Loucy (cell line): ENCODE results near the gene HDGF.

Experiments
- H2AFZ ChIP-seq: fragments of 200-600 bp; sonication (generic); 2 replicates; pipeline ENCODE4 v1.6.0; 2016; ENCODE audit warnings: antibody characterized with exemption, mild to moderate bottlenecking, low read length, moderate library complexity
- H3F3A ChIP-seq: fragments of 200-600 bp; 2 replicates; pipeline ENCODE4 v1.6.0; 2016; ENCODE audit warnings: antibody characterized with exemption, low read depth, mild to moderate bottlenecking
- H3K27me3 ChIP-seq: fragments of 200-600 bp; sonication (generic); 2 replicates; pipeline ENCODE4 v1.6.1; 2014; ENCODE audit warnings: low read length, mild to moderate bottlenecking; ENCODE audit not compliant: insufficient read depth, poor library complexity, severe bottlenecking
- H3K36me3 ChIP-seq: fragments of 200-600 bp; sonication (generic); 2 replicates; pipeline ENCODE4 v1.6.1; 2016; ENCODE audit warnings: low read length; ENCODE audit not compliant: insufficient read depth
- H3K4me1 ChIP-seq: fragments of 200-600 bp; sonication (generic); 2 replicates; pipeline ENCODE4 v1.5.1; 2014; ENCODE audit warnings: low read length, mild to moderate bottlenecking; ENCODE audit not compliant: insufficient read depth, poor library complexity, severe bottlenecking
- H3K4me2 ChIP-seq: fragments of 200-600 bp; sonication (generic); 2 replicates; pipeline ENCODE4 v1.6.0; 2014; ENCODE audit warnings: antibody characterized with exemption, low read length, low read depth, mild to moderate bottlenecking; ENCODE audit not compliant: poor library complexity, severe bottlenecking
- H3K4me3 ChIP-seq: fragments of 200-600 bp; sonication (generic); 2 replicates; pipeline ENCODE4 v1.5.1; 2014; ENCODE audit warnings: low read length, mild to moderate bottlenecking, mixed read lengths; ENCODE audit not compliant: poor library complexity, severe bottlenecking
- H3K79me2 ChIP-seq: fragments of 200-600 bp; sonication (generic); 2 replicates; pipeline ENCODE4 v1.6.1; 2014; ENCODE audit warnings: low read length; ENCODE audit not compliant: insufficient read depth
- H3K9ac ChIP-seq: fragments of 200-600 bp; sonication (generic); 2 replicates; pipeline ENCODE4 v1.6.0; 2014; ENCODE audit warnings: mild to moderate bottlenecking, low read depth, low read length, moderate library complexity; ENCODE audit not compliant: poor library complexity, severe bottlenecking
- H3K9me2 ChIP-seq: fragments of 200-600 bp; sonication (generic); replicated peaks from 2 replicates; pipeline ENCODE4 v1.6.1; 2016; ENCODE audit warnings: low read depth, low read length, mixed read lengths
- H3K9me3 ChIP-seq: fragments of 200-600 bp; sonication (generic); 2 replicates; pipeline ENCODE4 v1.6.1; 2014; ENCODE audit warnings: mild to moderate bottlenecking, antibody characterized with exemption, low read length, low read depth; ENCODE audit not compliant: insufficient read depth
- H4K20me1 ChIP-seq: fragments of 200-600 bp; sonication (generic); 2 replicates; pipeline ENCODE4 v1.6.0; 2014; ENCODE audit warnings: antibody characterized with exemption, low read length, mild to moderate bottlenecking; ENCODE audit not compliant: insufficient read depth, poor library complexity, severe bottlenecking
- EZH2phosphoT487 ChIP-seq: fragments of 200-600 bp; IDR thresholded peaks from 2 replicates; pipeline ENCODE4 v1.6.1; 2018; ENCODE audit warnings: antibody characterized with exemption, mild to moderate bottlenecking, moderate library complexity, borderline replicate concordance
- TF ChIP-seq, protein P1 (sequence below): fragments of 200-600 bp; sonication (generic); conservative IDR thresholded peaks from 2 replicates; pipeline ENCODE4 v1.5.1; 2014; ENCODE audit warnings: mild to moderate bottlenecking, antibody characterized with exemption, low read length

The HDGF gene

DNA sequence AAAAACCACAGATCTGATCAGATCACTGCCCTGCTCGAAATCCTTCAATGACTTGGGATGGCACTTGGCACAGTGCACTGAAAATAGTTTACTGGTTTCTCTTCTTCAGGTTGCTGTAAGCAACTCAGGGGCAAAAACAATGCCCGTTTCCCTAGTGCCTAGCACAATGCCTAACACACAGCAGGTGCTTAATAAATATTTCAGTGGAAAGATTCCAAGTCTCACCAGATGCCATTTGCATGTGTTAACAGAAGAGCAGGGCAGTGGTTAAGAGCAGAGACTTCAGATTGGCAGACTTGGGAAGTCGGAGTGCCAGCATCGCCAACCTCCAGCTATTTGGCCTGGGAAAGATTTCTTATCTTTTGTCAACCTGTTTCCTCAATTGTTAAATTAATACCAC lies 34.1 kb downstream of the HDGF start:
- no peaks in the 10 kb centered on the region for H3K9me2 ChIP-seq
- H3K27me3 ChIP-seq: no peaks in the 10 kb centered on the region
- H3K9me3 ChIP-seq: no peaks in the 10 kb centered on the region
- H4K20me1 ChIP-seq: no peaks in the 10 kb centered on the region
- peaks cover 3% of the 10 kb centered on the region; the same call in 1 of the 2 replicates for H3K79me2 ChIP-seq
- no peaks in the 10 kb centered on the region for H3K4me1 ChIP-seq
- no peak overlapping the region for H3K4me2 ChIP-seq
- no peak overlapping the region for H2AFZ ChIP-seq
- peaks cover 16% of the 10 kb centered on the region; the same call in 1 of the 2 replicates for H3K36me3 ChIP-seq
- no peak overlapping the region for H3K9ac ChIP-seq
- H3F3A ChIP-seq: no peaks in the 10 kb centered on the region
- TF ChIP-seq, protein P1, sequence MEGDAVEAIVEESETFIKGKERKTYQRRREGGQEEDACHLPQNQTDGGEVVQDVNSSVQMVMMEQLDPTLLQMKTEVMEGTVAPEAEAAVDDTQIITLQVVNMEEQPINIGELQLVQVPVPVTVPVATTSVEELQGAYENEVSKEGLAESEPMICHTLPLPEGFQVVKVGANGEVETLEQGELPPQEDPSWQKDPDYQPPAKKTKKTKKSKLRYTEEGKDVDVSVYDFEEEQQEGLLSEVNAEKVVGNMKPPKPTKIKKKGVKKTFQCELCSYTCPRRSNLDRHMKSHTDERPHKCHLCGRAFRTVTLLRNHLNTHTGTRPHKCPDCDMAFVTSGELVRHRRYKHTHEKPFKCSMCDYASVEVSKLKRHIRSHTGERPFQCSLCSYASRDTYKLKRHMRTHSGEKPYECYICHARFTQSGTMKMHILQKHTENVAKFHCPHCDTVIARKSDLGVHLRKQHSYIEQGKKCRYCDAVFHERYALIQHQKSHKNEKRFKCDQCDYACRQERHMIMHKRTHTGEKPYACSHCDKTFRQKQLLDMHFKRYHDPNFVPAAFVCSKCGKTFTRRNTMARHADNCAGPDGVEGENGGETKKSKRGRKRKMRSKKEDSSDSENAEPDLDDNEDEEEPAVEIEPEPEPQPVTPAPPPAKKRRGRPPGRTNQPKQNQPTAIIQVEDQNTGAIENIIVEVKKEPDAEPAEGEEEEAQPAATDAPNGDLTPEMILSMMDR: no peak
- no peak for TF ChIP-seq EZH2phosphoT487
- H3K4me3 ChIP-seq: no peak overlapping the region

DNA sequence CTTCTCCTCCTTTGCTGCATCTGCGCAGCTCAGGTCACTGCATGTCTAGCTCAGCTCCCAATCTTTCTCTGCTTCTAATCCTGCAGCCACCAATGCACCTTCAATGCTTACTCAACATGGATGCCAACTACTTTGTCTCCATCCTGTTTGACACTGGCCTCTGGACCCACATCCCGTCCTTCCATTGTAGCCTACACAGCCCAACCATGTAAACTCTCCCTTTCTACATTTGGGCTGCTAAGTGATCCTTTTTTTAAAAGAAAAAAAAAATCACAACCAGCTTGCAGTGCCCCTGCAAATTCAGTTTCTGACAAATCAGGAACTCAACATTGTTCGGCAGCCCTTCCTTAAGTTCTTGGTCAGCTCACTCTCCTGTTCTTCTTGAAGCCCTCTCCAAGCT lies 36.6 kb downstream of the HDGF start:
- Histone ChIP-seq H3K27me3 (no peaks in the 10 kb centered on the region), H4K20me1 (no peaks in the 10 kb centered on the region), H3K9me3 (no peaks in the 10 kb centered on the region), H3K4me1 (no peaks in the 10 kb centered on the region), H3K9ac (no peak overlapping the region), H3K4me3 (no peak overlapping the region), H3K79me2 (no peaks in the 10 kb centered on the region), H3K9me2 (no peaks in the 10 kb centered on the region), H3K36me3 (no peaks in the 10 kb centered on the region), H3K4me2 (no peak overlapping the region), H3F3A (no peaks in the 10 kb centered on the region), H2AFZ (no peak overlapping the region)
- TF ChIP-seq, protein P1: no peak
- TF ChIP-seq EZH2phosphoT487: no peak

DNA sequence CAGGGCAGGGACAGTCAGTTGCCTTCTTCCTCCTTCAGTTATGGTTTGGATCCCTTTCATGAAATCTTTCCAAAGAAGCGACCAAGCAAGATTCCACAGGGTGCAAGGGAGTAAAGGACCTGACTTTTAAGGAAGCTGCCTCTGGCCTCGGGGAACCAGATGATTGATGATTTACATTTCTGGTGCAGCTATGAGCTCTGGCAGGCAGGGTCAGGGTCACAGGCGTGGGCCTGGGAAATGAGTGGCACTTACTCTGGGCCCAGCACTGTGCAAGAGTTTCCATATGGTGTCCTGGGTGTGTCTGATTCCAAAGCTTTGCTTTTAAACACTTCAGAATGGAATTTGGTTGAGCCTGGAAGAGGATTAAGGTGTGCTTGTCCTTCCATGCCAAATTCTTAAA lies 38.8 kb downstream of the HDGF start:
- H3K27me3 ChIP-seq: no peaks in the 10 kb centered on the region
- H3K9me3 ChIP-seq: no peaks in the 10 kb centered on the region
- H3K9ac ChIP-seq: no peak overlapping the region
- H3K4me2 ChIP-seq: no peak overlapping the region
- H4K20me1 ChIP-seq: no peaks in the 10 kb centered on the region
- H3K4me3 ChIP-seq: no peak overlapping the region
- H3K79me2 ChIP-seq: no peaks in the 10 kb centered on the region
- no peaks in the 10 kb centered on the region for H3K36me3 ChIP-seq
- no peaks in the 10 kb centered on the region for H3K4me1 ChIP-seq
- H2AFZ ChIP-seq: no peak overlapping the region
- H3F3A ChIP-seq: no peaks in the 10 kb centered on the region
- TF ChIP-seq EZH2phosphoT487: no peak
- TF ChIP-seq, protein P1: no peak
- no peaks in the 10 kb centered on the region for H3K9me2 ChIP-seq
